Common myeloid progenitor, CD34-positive (primary cell): ENCODE measurements around the gene NAP1L5.

ENCODE experiments used
- CTCF ChIA-PET: fragments of 350-600 bp; sonication (Branson Sonifier 250); formaldehyde crosslinking; loops from one replicate; lab custom pipeline; 2021; ENCODE audit warnings: antibody characterized with exemption; lab: Charles Lee
- POLR2A ChIA-PET: fragments of 350-600 bp; sonication (Branson Sonifier 250); formaldehyde crosslinking; loops from one replicate; lab custom pipeline; 2021; ENCODE audit warnings: antibody characterized with exemption; lab: Charles Lee
- DNase-seq, 3 donors: peaks; one replicate each; pipeline versions ENCODE4 v3.0.0 to v3.0.0-alpha.2; 2013
- H3K27ac ChIP-seq, 2 experiments: 1 replicate in 1 of 2; 2 replicates in 1 of 2; pipeline ENCODE4 v1.7.0; 2013; ENCODE audit warnings: inconsistent platforms in 2 of 2, low read length in 2 of 2, mild to moderate bottlenecking in 2 of 2, low read depth in 1 of 2, moderate library complexity in 1 of 2; ENCODE audit not compliant: severe bottlenecking in 2 of 2, insufficient read depth in 1 of 2, poor library complexity in 1 of 2
- H3K27me3 ChIP-seq, 5 experiments: replicated peaks in 2 of 5; 1 replicate in 3 of 5; 2 replicates in 2 of 5; pipeline versions ENCODE4 v1.6.1 to v1.7.0; 2013; ENCODE audit warnings: low read length in 4 of 5, mild to moderate bottlenecking in 2 of 5, moderate library complexity in 2 of 5, inconsistent platforms in 1 of 5; ENCODE audit not compliant: insufficient read depth in 5 of 5, control insufficient read depth in 4 of 5
- H3K36me3 ChIP-seq, 4 experiments: 1 replicate in 2 of 4; 2 replicates in 2 of 4; pipeline versions ENCODE4 v1.6.1 to v1.7.0; 2013; ENCODE audit warnings: low read length in 3 of 4, control low read depth in 1 of 4, mild to moderate bottlenecking in 1 of 4; ENCODE audit not compliant: control insufficient read depth in 4 of 4, insufficient read depth in 4 of 4
- H3K4me1 ChIP-seq, 4 experiments: 1 replicate in 3 of 4; 2 replicates in 1 of 4; pipeline versions ENCODE4 v1.6.1 to v1.7.1; 2013; ENCODE audit warnings: low read length in 3 of 4, mild to moderate bottlenecking in 3 of 4, control low read depth in 1 of 4, inconsistent platforms in 1 of 4, moderate library complexity in 1 of 4; ENCODE audit not compliant: control insufficient read depth in 4 of 4, insufficient read depth in 4 of 4; ENCODE audit errors: control extremely low read depth in 1 of 4
- H3K4me3 ChIP-seq, 7 experiments: 1 replicate in 4 of 7; 2 replicates in 3 of 7; pipeline versions ENCODE4 v1.5.1 to v1.7.0; 2013; ENCODE audit warnings: mild to moderate bottlenecking in 7 of 7, low read length in 6 of 7, moderate library complexity in 6 of 7, inconsistent platforms in 2 of 7, low read depth in 2 of 7, control low read depth in 1 of 7; ENCODE audit not compliant: insufficient read depth in 4 of 7, control insufficient read depth in 1 of 7; ENCODE audit errors: extremely low read depth in 1 of 7
- H3K9me3 ChIP-seq, 5 experiments: 1 replicate in 4 of 5; 2 replicates in 1 of 5; pipeline versions ENCODE4 v1.6.1 to v1.7.1; 2013; ENCODE audit warnings: low read length in 4 of 5, mild to moderate bottlenecking in 2 of 5, inconsistent platforms in 1 of 5, low read depth in 1 of 5, moderate library complexity in 1 of 5; ENCODE audit not compliant: control insufficient read depth in 4 of 5, insufficient read depth in 2 of 5; ENCODE audit errors: control extremely low read depth in 1 of 5
- WGBS: methylation state at CpG from one replicate; pipeline ENCODE4 v1.1.5; 2013; ENCODE audit not compliant: insufficient coverage; 5-methylcytosine and 5-hydroxymethylcytosine counted together

The NAP1L5 gene

GRCh38 chr4:88659890-88660208, 37.8 kb downstream of the NAP1L5 start:
- Histone ChIP-seq H3K36me3 (peaks cover 12 to 43% (median 20%) of the 10 kb centered on the region in 4 experiments), H3K27me3 (no peaks in the 10 kb centered on the region), H3K9me3 (no peaks in the 10 kb centered on the region), H3K4me3 (no peak overlapping the region), H3K4me1 (peaks cover 0 to 5% (median 2%) of the 10 kb centered on the region in 4 experiments), H3K27ac (no peak overlapping the region)
- DNase-seq: no peak
- CTCF ChIA-PET: interaction anchor here (0.5 to 7.6 kb wide), 16 partner anchors 10 to 133 kb away, joined by 3 to 149 read pairs (median 5); partner anchors contain the start of genes HERC3 and PYURF
- POLR2A ChIA-PET: interaction anchor here (1.0 kb wide), 1 partner anchor 133 kb away, joined by 3 read pairs; no protein-coding TSS in a partner anchor

GRCh38 chr4:88659055-88659889, 38.4 kb downstream of the NAP1L5 start:
- DNase-seq: peak; percentile 59 to 75 (median 70)
- H3K36me3 ChIP-seq: peaks cover 12 to 46% (median 21%) of the 10 kb centered on the region in 4 experiments

GRCh38 chr4:88655226-88655625, 42.4 kb downstream of the NAP1L5 start:
- Histone ChIP-seq H3K27ac (no peak overlapping the region), H3K27me3 (no peaks in the 10 kb centered on the region), H3K9me3 (no peaks in the 10 kb centered on the region), H3K4me1 (peaks cover 0 to 5% (median 2%) of the 10 kb centered on the region in 4 experiments), H3K36me3 (peaks cover 14 to 30% (median 20%) of the 10 kb centered on the region in 4 experiments), H3K4me3 (no peak overlapping the region)
- WGBS: 97% methylated on average over 3 of the region's 3 CpGs
- CTCF ChIA-PET: interaction anchor here (1.6 to 3.9 kb wide), 4 partner anchors 15 to 119 kb away, joined by 4 to 20 read pairs (median 4); no protein-coding TSS in a partner anchor
- POLR2A ChIA-PET: no interaction called here
- no peak for DNase-seq

More at GRCh38 chr4:88659055-88659889, 38.4 kb downstream of the NAP1L5 start:
- H3K4me3 ChIP-seq: no peak overlapping the region
- H3K27me3 ChIP-seq: no peaks in the 10 kb centered on the region
- peaks cover 0 to 5% (median 2%) of the 10 kb centered on the region in 4 experiments for H3K4me1 ChIP-seq
- POLR2A ChIA-PET: interaction anchor here (1.0 kb wide), 1 partner anchor 132 kb away, joined by 3 read pairs; no protein-coding TSS in a partner anchor
- H3K9me3 ChIP-seq: no peaks in the 10 kb centered on the region
- H3K27ac ChIP-seq: no peak overlapping the region
- 15% methylated on average over 1 of the region's 4 CpGs for WGBS
- CTCF ChIA-PET: interaction anchor here (0.5 to 7.6 kb wide), 22 partner anchors 9 to 132 kb away, joined by 3 to 149 read pairs (median 4); partner anchors contain the start of genes HERC3 and PYURF

- Histone ChIP-seq H3K27me3 (no peaks in the 10 kb centered on the region), H3K36me3 (peaks cover 14 to 28% (median 20%) of the 10 kb centered on the region in 4 experiments), H3K27ac (no peak overlapping the region), H3K4me3 (no peak overlapping the region), H3K9me3 (no peaks in the 10 kb centered on the region), H3K4me1 (peaks cover 0 to 5% (median 2%) of the 10 kb centered on the region in 4 experiments)
- WGBS: 93% methylated on average over 4 of the region's 4 CpGs
- no peak for DNase-seq
- ChIA-PET CTCF (interaction anchor here (1.0 to 3.2 kb wide), 3 partner anchors 114 to 126 kb away, joined by 3 to 15 read pairs (median 7); no protein-coding TSS in a partner anchor), POLR2A (no interaction called here)
Measured at GRCh38 chr4:88653371-88653946, 44.2 kb downstream of the NAP1L5 start.

- Histone ChIP-seq H3K27ac (no peak overlapping the region), H3K27me3 (no peaks in the 10 kb centered on the region), H3K36me3 (peaks cover 3 to 8% (median 6%) of the 10 kb centered on the region in 4 experiments), H3K4me3 (no peak overlapping the region), H3K9me3 (no peaks in the 10 kb centered on the region), H3K4me1 (no peaks in the 10 kb centered on the region)
- ChIA-PET CTCF (interaction anchor here (0.9 to 3.1 kb wide), 4 partner anchors 10 to 122 kb away, joined by 3 to 10 read pairs (median 6); no protein-coding TSS in a partner anchor), POLR2A (interaction anchor here (0.6 kb wide), 1 partner anchor 108 kb away, joined by 5 read pairs; no protein-coding TSS in a partner anchor)
- 87% methylated on average over 3 of the region's 3 CpGs for WGBS
- no peak for DNase-seq
Measured at GRCh38 chr4:88649716-88650115, 47.9 kb downstream of the NAP1L5 start.

GRCh38 chr4:88646528-88647280, 50.9 kb downstream of the NAP1L5 start:
- H3K27ac ChIP-seq: no peak overlapping the region
- H3K4me1 ChIP-seq: no peaks in the 10 kb centered on the region
- H3K27me3 ChIP-seq: no peaks in the 10 kb centered on the region
- 98% methylated on average over 7 of the region's 7 CpGs for WGBS
- H3K36me3 ChIP-seq: no peaks in the 10 kb centered on the region
- ChIA-PET CTCF (interaction anchor here (1.0 to 1.5 kb wide), 4 partner anchors 13 to 107 kb away, joined by 3 to 5 read pairs (median 3); no protein-coding TSS in a partner anchor), POLR2A (no interaction called here)
- H3K4me3 ChIP-seq: no peak overlapping the region
- H3K9me3 ChIP-seq: peaks cover 0 to 5% (median 0%) of the 10 kb centered on the region in 5 experiments
- DNase-seq: no peak
